Measurements from ENCODE around the gene TMEM26. TPM values are rescaled to one million over a fixed set of nuclear protein-coding genes. Genes with fewer than 3 reads are reported as not detected.
"Not testable (repeated sequence)": the region's sequence is repeated elsewhere in the genome, so short reads cannot be mapped to it uniquely, and the experiment has no call there.

The TMEM26 gene
- total RNA-seq, 1 donor from 2014 or later: under 0.01 TPM

GRCh38 chr10:61406736-61407135, 46.4 kb downstream of the TMEM26 start:
- no peak for DNase-seq (ENCODE audit: low spot score in 2 of 2)
- FAIRE-seq: no peak

GRCh38 chr10:61406242-61406641, 46.9 kb downstream of the TMEM26 start:
- no peak for DNase-seq (ENCODE audit: low spot score in 2 of 2)
- FAIRE-seq: no peak

- FAIRE-seq (no peak), DNase-seq (ENCODE audit: low spot score in 2 of 2) (no peak)
These were observed 48.4 kb downstream of the TMEM26 start for GRCh38 chr10:61404751-61405150.

GRCh38 chr10:61400524-61400923, 52.7 kb downstream of the TMEM26 start:
- FAIRE-seq: no peak

GRCh38 chr10:61399406-61399805, 53.8 kb downstream of the TMEM26 start:
- DNase-seq (ENCODE audit: low spot score in 2 of 2) (no peak), FAIRE-seq (no peak)

More at GRCh38 chr10:61400524-61400923, 52.7 kb downstream of the TMEM26 start:
- no peak for DNase-seq (ENCODE audit: low spot score in 2 of 2)

GRCh38 chr10:61398366-61399129, 54.6 kb downstream of the TMEM26 start:
- DNase-seq (ENCODE audit: low spot score in 2 of 2): no peak
- no peak for FAIRE-seq

DNA sequence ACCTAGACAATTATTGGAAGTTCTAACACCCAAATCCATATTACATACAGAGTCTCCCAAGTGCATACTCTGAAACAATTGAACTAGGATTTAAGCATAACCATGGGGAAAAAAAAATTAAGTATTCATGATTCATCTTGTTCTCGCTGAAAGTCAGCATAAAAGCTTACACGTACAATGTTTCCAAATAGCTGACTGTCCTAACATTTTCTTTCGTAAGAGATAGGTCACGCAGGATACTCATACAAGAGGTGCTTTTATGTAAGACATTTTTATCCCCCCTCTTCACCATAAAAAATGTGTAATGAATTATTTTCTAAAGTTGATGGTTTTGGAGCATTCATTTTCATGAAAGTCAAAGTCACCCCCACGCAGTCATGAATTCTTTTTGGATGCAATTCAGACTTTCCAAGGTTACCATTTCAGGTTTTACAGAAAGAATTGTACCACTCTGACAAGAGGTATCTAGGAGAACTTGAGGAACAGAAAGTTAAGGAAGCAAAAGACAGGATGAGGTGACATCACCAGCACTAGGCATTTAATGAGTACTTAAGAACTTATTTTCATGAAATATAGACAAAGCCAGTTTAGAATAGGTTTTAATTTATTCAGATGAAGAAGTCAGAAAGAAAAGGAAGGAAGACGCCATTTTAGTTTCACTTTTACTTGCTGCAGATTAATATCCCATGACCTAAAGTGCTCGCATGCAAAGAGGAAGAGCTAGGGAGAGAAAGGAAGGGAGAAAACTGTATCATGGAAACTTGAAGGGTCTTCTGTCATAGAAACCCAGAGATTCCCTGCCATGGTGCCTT, 55.8 kb downstream of the TMEM26 start:
- DNase-seq (ENCODE audit: low spot score in 2 of 2): no peak
- no peak for FAIRE-seq

DNA sequence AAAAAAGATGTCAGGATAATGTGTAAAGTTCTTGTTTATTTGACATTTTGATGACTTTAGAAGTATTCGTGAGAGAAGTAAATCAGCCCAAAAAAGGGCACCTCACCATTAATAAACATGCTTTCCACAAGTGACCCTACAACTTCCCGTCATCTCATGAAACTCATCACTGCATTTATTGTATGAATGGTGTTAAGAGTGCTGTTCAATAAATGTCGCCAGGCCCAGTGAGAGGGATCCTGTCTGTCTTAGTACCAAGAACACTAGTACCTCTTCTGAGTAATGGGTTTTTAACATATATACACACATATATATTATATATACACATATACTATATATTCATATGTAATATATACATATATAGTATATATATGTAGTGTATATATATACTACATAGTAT, 61.9 kb downstream of the TMEM26 start:
- DNase-seq (ENCODE audit: low spot score in 2 of 2) (no peak), FAIRE-seq (no peak)

DNA sequence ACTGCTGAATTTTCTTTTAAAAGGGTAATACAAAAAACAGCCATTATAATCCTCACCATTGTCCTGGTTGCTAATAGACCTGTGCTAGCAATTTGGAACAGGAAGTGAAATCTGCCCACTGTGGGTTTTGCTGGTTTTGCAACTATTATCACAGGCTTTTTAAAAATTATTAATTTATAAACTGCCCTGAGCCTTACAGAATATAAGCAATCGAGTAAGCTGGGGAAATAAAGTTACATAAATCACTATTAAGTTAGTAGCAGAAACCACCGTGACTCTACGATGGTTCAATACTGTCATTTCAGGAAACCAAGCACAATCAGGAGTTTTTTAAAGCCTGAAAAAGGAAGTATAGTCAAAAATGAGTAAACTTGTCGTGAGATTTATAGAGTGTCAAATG, 62.3 kb downstream of the TMEM26 start:
- DNase-seq (ENCODE audit: low spot score in 2 of 2) (no peak), FAIRE-seq (no peak)

- FAIRE-seq (no peak), DNase-seq (ENCODE audit: low spot score in 2 of 2) (no peak)
These were observed 63.3 kb downstream of the TMEM26 start for GRCh38 chr10:61389887-61390286.

- FAIRE-seq; DNase-seq (ENCODE audit: low spot score in 2 of 2): not testable (repeated sequence)
These were observed 64.2 kb downstream of the TMEM26 start for GRCh38 chr10:61388986-61389385.

- DNase-seq (ENCODE audit: low spot score in 2 of 2) (no peak), FAIRE-seq (no peak)
These were observed 67.8 kb downstream of the TMEM26 start for GRCh38 chr10:61385231-61386001.

- DNase-seq (ENCODE audit: low spot score in 2 of 2); FAIRE-seq: not testable (repeated sequence)
These were observed 72.0 kb downstream of the TMEM26 start for GRCh38 chr10:61381153-61381552.

- no peak for FAIRE-seq
- DNase-seq (ENCODE audit: low spot score in 2 of 2): no peak
These were observed 74.3 kb downstream of the TMEM26 start for GRCh38 chr10:61378865-61379264.

- FAIRE-seq (no peak), DNase-seq (ENCODE audit: low spot score in 2 of 2) (no peak)
These were observed 76.2 kb downstream of the TMEM26 start for GRCh38 chr10:61376908-61377368.

GRCh38 chr10:61376377-61376776, 76.8 kb downstream of the TMEM26 start:
- FAIRE-seq: no peak
- DNase-seq (ENCODE audit: low spot score in 2 of 2): no peak

DNA sequence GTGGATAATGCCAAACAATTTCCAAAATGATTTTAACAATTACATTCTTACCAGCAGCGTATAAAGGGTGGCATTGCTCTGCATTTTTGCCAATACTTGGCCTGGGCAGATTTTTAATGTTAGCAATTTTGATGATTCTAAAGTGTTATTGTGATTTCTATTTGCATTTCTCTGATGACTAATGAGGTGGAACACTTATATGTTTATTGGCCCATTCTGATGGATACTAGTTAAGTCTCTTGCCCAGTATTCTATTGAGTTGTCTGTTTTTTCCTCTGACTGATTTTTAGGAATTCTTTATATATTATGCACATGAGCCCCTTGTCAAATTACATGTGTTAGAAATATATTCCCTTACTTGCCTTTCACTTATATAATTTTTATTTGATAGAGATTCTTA, 86.8 kb downstream of the TMEM26 start:
- DNase-seq (ENCODE audit: low spot score in 2 of 2) (no peak), FAIRE-seq (no peak)

- DNase-seq (ENCODE audit: low spot score in 2 of 2) (no peak), FAIRE-seq (no peak)
These were observed 88.6 kb downstream of the TMEM26 start for GRCh38 chr10:61364619-61365018.

DNA sequence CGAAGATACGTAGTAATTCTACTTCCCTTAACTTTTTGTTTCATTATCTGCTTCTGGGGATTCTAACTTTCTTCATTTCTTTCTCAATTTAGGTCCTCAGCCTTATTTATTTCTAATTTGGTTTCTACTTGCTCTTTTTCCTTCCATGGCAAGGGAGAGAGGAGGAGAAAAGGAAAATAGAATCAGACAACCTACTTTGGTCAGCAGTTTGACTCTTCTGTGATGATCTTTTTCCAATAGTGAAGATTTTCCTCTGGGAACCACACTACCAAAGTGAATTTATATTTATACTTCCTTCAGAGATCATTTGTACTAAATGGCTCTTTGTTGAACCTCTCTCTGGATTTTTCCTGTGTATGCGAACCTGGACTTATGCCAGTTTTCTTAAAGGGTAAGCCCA, 90.2 kb downstream of the TMEM26 start:
- FAIRE-seq: no peak
- DNase-seq (ENCODE audit: low spot score in 2 of 2): no peak

DNA sequence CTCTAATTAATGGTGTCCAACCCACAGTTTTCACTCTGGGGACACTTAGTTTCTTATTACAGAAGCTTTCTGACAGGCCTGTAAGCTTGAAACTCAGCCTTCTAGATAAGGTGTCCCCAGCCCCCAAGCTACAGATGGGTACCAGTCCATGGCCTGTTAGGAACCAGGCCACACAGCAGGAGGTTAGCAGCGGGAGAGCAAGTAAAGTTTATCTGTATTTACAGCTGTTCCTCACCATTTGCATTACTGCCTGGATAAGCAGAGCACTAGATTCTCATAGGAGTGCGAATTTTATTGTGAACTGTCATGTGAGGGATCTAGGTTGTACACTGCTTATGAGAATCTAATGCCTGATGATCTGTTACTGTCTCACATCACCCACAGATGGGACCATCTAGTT, 93.7 kb downstream of the TMEM26 start:
- FAIRE-seq (no peak), DNase-seq (ENCODE audit: low spot score in 2 of 2) (no peak)

- FAIRE-seq (no peak), DNase-seq (ENCODE audit: low spot score in 2 of 2) (no peak)
These were observed 95.5 kb downstream of the TMEM26 start for GRCh38 chr10:61357687-61358086.
